Measurements from ENCODE around the gene MAP1A.

The MAP1A gene

GRCh38 chr15:43489191-43489590 is 28.2 kb upstream of the MAP1A start:
- H4K20me1 ChIP-seq (ENCODE audit: insufficient read depth): no peaks in the 10 kb centered on the region
- H3K4me1 ChIP-seq (ENCODE audit: low read depth, poor library complexity, severe bottlenecking): peaks cover 19% of the 10 kb centered on the region
- H3K27ac ChIP-seq: no peak overlapping the region
- H3K9ac ChIP-seq: no peak overlapping the region
- H2AFZ ChIP-seq (ENCODE audit: low read depth): no peak overlapping the region
- peaks cover 6% of the 10 kb centered on the region; the same call in 1 of the 2 replicates for H3K36me3 ChIP-seq (ENCODE audit: insufficient read depth)
- no peak for TF ChIP-seq CTCF (conservative IDR thresholded peaks at IDR 0.05; ENCODE audit: low read depth, low read length)
- H3K4me2 ChIP-seq: no peak overlapping the region
- H3K4me3 ChIP-seq (IDR thresholded peaks at IDR 0.05; ENCODE audit: insufficient read depth, low read depth, low read length): no peak overlapping the region
- no peaks in the 10 kb centered on the region for H3K27me3 ChIP-seq (ENCODE audit: insufficient read depth, low read depth)
- H3K79me2 ChIP-seq (ENCODE audit: insufficient read depth, low read depth): no peaks in the 10 kb centered on the region

- Histone ChIP-seq H4K20me1 (ENCODE audit: insufficient read depth) (no peaks in the 10 kb centered on the region), H3K4me2 (peak overlapping the region; percentile 62), H3K36me3 (ENCODE audit: insufficient read depth) (peaks cover 6% of the 10 kb centered on the region; the same call in 1 of the 2 replicates), H3K9ac (peak overlapping the region; percentile 64), H3K4me3 (IDR thresholded peaks at IDR 0.05; ENCODE audit: insufficient read depth, low read depth, low read length) (peak overlapping the region; percentile 24), H3K27ac (no peak overlapping the region; the same call in 1 of the 2 replicates), H2AFZ (ENCODE audit: low read depth) (peak overlapping the region; percentile 97), H3K4me1 (ENCODE audit: low read depth, poor library complexity, severe bottlenecking) (peaks cover 19% of the 10 kb centered on the region), H3K79me2 (ENCODE audit: insufficient read depth, low read depth) (no peaks in the 10 kb centered on the region), H3K27me3 (ENCODE audit: insufficient read depth, low read depth) (no peaks in the 10 kb centered on the region)
- no peak for TF ChIP-seq CTCF (conservative IDR thresholded peaks at IDR 0.05; ENCODE audit: low read depth, low read length)
Measured at GRCh38 chr15:43492266-43492665, 25.1 kb upstream of the MAP1A start.

- Histone ChIP-seq H3K36me3 (ENCODE audit: insufficient read depth) (peaks cover 6% of the 10 kb centered on the region; the same call in 1 of the 2 replicates), H3K4me1 (ENCODE audit: low read depth, poor library complexity, severe bottlenecking) (peaks cover 19% of the 10 kb centered on the region), H3K27ac (peak within 1 kb of the TSS; percentile 31; the same call in 1 of the 2 replicates), H3K79me2 (ENCODE audit: insufficient read depth, low read depth) (no peaks in the 10 kb centered on the region), H3K4me3 (IDR thresholded peaks at IDR 0.05; ENCODE audit: insufficient read depth, low read depth, low read length) (peak within 1 kb of the TSS; percentile 24), H4K20me1 (ENCODE audit: insufficient read depth) (no peaks in the 10 kb centered on the region), H3K4me2 (peak within 1 kb of the TSS; percentile 89), H3K9ac (peak within 1 kb of the TSS; percentile 64), H3K27me3 (ENCODE audit: insufficient read depth, low read depth) (no peaks in the 10 kb centered on the region), H2AFZ (ENCODE audit: low read depth) (peak within 1 kb of the TSS; percentile 97)
- no peak for TF ChIP-seq CTCF (conservative IDR thresholded peaks at IDR 0.05; ENCODE audit: low read depth, low read length)
Measured at GRCh38 chr15:43492673-43493601, 24.5 kb upstream of the MAP1A start, which contains the start of gene TP53BP1. TP53BP1 (minus strand) TSS chr15:43493156; CDS start chr15:43493043, 113 bp downstream.

GRCh38 chr15:43493703-43494472 is 23.5 kb upstream of the MAP1A start:
- 0 out of 2 replicates have a peak overlapping the region, but pooled peaks have one; percentile 23 for H3K9ac ChIP-seq
- no peaks in the 10 kb centered on the region for H3K27me3 ChIP-seq (ENCODE audit: insufficient read depth, low read depth)
- no peaks in the 10 kb centered on the region for H3K79me2 ChIP-seq (ENCODE audit: insufficient read depth, low read depth)
- peak overlapping the region; percentile 97 for H2AFZ ChIP-seq (ENCODE audit: low read depth)
- H3K4me1 ChIP-seq (ENCODE audit: low read depth, poor library complexity, severe bottlenecking): peaks cover 18% of the 10 kb centered on the region
- H3K36me3 ChIP-seq (ENCODE audit: insufficient read depth): peaks cover 6% of the 10 kb centered on the region; the same call in 1 of the 2 replicates
- H3K4me2 ChIP-seq: peak overlapping the region; percentile 89
- no peak for TF ChIP-seq CTCF (conservative IDR thresholded peaks at IDR 0.05; ENCODE audit: low read depth, low read length)
- no peak overlapping the region for H3K4me3 ChIP-seq (IDR thresholded peaks at IDR 0.05; ENCODE audit: insufficient read depth, low read depth, low read length)
- H3K27ac ChIP-seq: peak overlapping the region; percentile 29; the same call in 1 of the 2 replicates
- no peaks in the 10 kb centered on the region for H4K20me1 ChIP-seq (ENCODE audit: insufficient read depth)

Data from KMS-11 (cell line).